Panc1 (cell line): ENCODE measurements around the gene SLC24A4. TPM values are rescaled to one million over a fixed set of nuclear protein-coding genes. Genes with fewer than 3 reads are reported as not detected.

ENCODE experiments used
- ATAC-seq: fragments of 200-7000 bp; cut with Tn5 transposase; 2 replicates; pipeline ENCODE4 v1.9.1; 2020; ENCODE audit warnings: mild to moderate bottlenecking, moderate library complexity
- BruUV-seq: library from RNA; stranded (reverse); fragments of 400-500 nt; replicated peaks from 2 replicates; lab custom pipeline; 2021; lab: Mats Ljungman, UMichigan
- CTCF ChIA-PET: fragments of 300-600 bp; sonication (Branson Sonifier 250); formaldehyde crosslinking; loops from one replicate; lab custom pipeline; 2022; ENCODE audit warnings: antibody characterized with exemption; lab: Charles Lee
- POLR2A ChIA-PET: fragments of 300-600 bp; sonication (Branson Sonifier 250); formaldehyde crosslinking; loops from one replicate; lab custom pipeline; 2022; ENCODE audit warnings: antibody characterized with exemption; lab: Charles Lee
- DNase-seq: peaks from one replicate; pipeline ENCODE4 v3.0.0-alpha.2; 2010; ENCODE audit warnings: low read depth, low spot score
- H3K27ac ChIP-seq: 2 replicates; pipeline ENCODE4 v1.5.1; 2011; ENCODE audit warnings: mild to moderate bottlenecking, low read length, inconsistent platforms
- H3K27me3 ChIP-seq: fragments of 200-500 bp; sonication (Bioruptor generic); 2 replicates; pipeline ENCODE4 v1.6.0; 2014; ENCODE audit warnings: low read length, inconsistent platforms; ENCODE audit not compliant: control insufficient read depth, insufficient read depth
- H3K36me3 ChIP-seq: fragments of 200-500 bp; sonication (Bioruptor generic); 2 replicates; pipeline ENCODE4 v1.5.1; 2014; ENCODE audit warnings: inconsistent platforms, mild to moderate bottlenecking, low read length, moderate library complexity; ENCODE audit not compliant: control insufficient read depth, insufficient read depth
- H3K4me1 ChIP-seq: 2 replicates; pipeline ENCODE4 v1.5.1; 2011; ENCODE audit warnings: inconsistent platforms, mild to moderate bottlenecking, low read length, moderate library complexity; ENCODE audit not compliant: control insufficient read depth, insufficient read depth
- H3K4me3 ChIP-seq, 2 experiments: 2 replicates each; pipeline ENCODE4 v1.5.1; 2011 to 2012; ENCODE audit warnings: low read depth in 2 of 2, low read length in 2 of 2, mild to moderate bottlenecking in 2 of 2, inconsistent platforms in 1 of 2, moderate library complexity in 1 of 2
- H3K9me3 ChIP-seq: fragments of 200-500 bp; sonication (Bioruptor generic); 2 replicates; pipeline ENCODE4 v1.5.1; 2014; ENCODE audit warnings: low read depth, mild to moderate bottlenecking, inconsistent platforms, low read length, moderate library complexity; ENCODE audit not compliant: control insufficient read depth, insufficient read depth
- CTCF ChIP-seq: fragments of 450-650 bp; IDR thresholded peaks from 2 replicates; pipeline ENCODE4 v1.5.1; 2017; ENCODE audit warnings: mild to moderate bottlenecking
- POLR2AphosphoS5 ChIP-seq: IDR thresholded peaks from 2 replicates; pipeline ENCODE4 v1.6.1; 2012; ENCODE audit warnings: mild to moderate bottlenecking, low read depth, low read length, moderate library complexity
- REST ChIP-seq, 2 experiments: IDR thresholded peaks; 2 replicates each; pipeline ENCODE4 v1.6.1; 2011 to 2012; ENCODE audit warnings: low read depth in 2 of 2, control low read depth in 1 of 2, low read length in 1 of 2, mild to moderate bottlenecking in 1 of 2, moderate library complexity in 1 of 2; ENCODE audit not compliant: insufficient read depth in 1 of 2
- SIN3A ChIP-seq: IDR thresholded peaks from 2 replicates; pipeline ENCODE4 v1.6.1; 2012; ENCODE audit warnings: low read depth, mild to moderate bottlenecking, low read length, moderate library complexity, borderline replicate concordance; ENCODE audit not compliant: insufficient read depth
- TCF7L2 ChIP-seq: IDR thresholded peaks from 2 replicates; pipeline ENCODE4 v1.6.1; 2011; ENCODE audit warnings: mild to moderate bottlenecking, low read depth, low read length, inconsistent platforms
- in situ Hi-C: cut with HindIII; loops from 2 replicates; pipeline ENCODE4 v1.10.0; 2016; ENCODE audit warnings: low sequenced_read_pairs, low pct_unique_long_range_greater_than_20kb
- intact Hi-C: fragments of 100-400 bp; cut with micrococcal nuclease; formaldehyde crosslinking; loops from one replicate; pipeline ENCODE4 v1.10.0; 2022; ENCODE audit not compliant: unreplicated experiment
- total RNA-seq: library from RNA; stranded (reverse); gene quantifications from one replicate; pipeline ENCODE4 v1.2.1, GENCODE V29; 2021; ENCODE audit not compliant: unreplicated experiment

The SLC24A4 gene
- total RNA-seq, 1 experiment from 2014 or later: not detected

- no TSS peak for BruUV-seq
- Histone ChIP-seq H3K4me1 (no peaks in the 10 kb centered on the region), H3K9me3 (no peaks in the 10 kb centered on the region), H3K4me3 (no peak overlapping the region), H3K36me3 (no peaks in the 10 kb centered on the region), H3K27me3 (no peaks in the 10 kb centered on the region), H3K27ac (no peak overlapping the region)
- in situ Hi-C loops: no loop called here
- DNase-seq: no peak
- POLR2A ChIA-PET: interaction anchor here (0.6 kb wide), 1 partner anchor 392 kb away, joined by 4 read pairs; no protein-coding TSS in a partner anchor
- CTCF ChIA-PET: interaction anchor here (0.7 kb wide), 1 partner anchor 176 kb away, joined by 4 read pairs; no protein-coding TSS in a partner anchor
- intact Hi-C loops: no loop called here
- no peak for ATAC-seq
- TF ChIP-seq TCF7L2: no peak
- TF ChIP-seq SIN3A: no peak
- TF ChIP-seq POLR2AphosphoS5: no peak
- no peak for TF ChIP-seq REST (IDR thresholded peaks at IDR 0.05; ENCODE audit: insufficient read depth in 1 of 2, low read depth in 2 of 2, low read length in 1 of 2)
- no peak for TF ChIP-seq CTCF
Observed at GRCh38 chr14:92489394-92490238, 166.7 kb downstream of the SLC24A4 start.

DNA sequence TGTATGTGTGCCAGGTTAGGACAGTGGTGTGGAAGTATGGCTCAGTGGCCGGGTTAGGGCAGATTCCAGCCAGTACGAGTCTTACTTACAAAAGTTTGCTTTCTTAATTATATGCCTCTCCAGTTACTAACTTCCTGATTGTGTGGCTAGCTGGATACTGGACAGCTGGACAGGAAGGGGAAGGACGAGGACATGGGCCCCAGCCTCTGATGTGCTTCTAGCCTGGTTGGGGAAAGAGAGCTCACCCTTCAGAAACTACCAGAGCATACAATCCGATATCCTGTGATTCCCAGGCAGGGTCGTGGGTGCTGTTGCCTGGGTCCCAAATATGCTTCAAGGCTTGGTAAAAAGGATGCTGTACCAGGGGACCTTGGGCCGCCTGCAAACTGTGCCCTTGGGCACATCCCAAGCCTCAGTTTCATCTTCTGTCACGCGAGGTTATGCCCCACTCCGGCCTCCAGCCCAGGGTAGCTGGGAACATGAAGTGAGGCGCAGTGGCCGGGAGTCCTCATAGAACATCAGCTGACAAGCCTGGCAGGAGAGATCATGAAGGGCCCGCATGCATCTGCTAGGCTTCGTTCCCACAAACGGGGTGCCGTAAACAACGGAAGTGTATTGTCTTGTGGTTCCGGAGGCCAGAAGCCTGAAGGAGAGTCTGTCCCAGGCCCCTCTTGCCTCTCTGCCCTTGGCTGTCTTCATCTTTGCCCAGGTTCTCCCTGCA is 167.4 kb downstream of the SLC24A4 start:
- Histone ChIP-seq H3K27me3 (no peaks in the 10 kb centered on the region), H3K27ac (no peak overlapping the region), H3K9me3 (no peaks in the 10 kb centered on the region), H3K4me1 (no peaks in the 10 kb centered on the region), H3K36me3 (no peaks in the 10 kb centered on the region), H3K4me3 (no peak overlapping the region)
- no peak for TF ChIP-seq CTCF
- TF ChIP-seq TCF7L2: no peak
- no peak for TF ChIP-seq POLR2AphosphoS5
- TF ChIP-seq SIN3A: no peak
- no peak for TF ChIP-seq REST (IDR thresholded peaks at IDR 0.05; ENCODE audit: insufficient read depth in 1 of 2, low read depth in 2 of 2, low read length in 1 of 2)
- CTCF ChIA-PET: interaction anchor here (0.7 kb wide), 1 partner anchor 176 kb away, joined by 4 read pairs; no protein-coding TSS in a partner anchor
- POLR2A ChIA-PET: interaction anchor here (0.6 kb wide), 1 partner anchor 393 kb away, joined by 4 read pairs; no protein-coding TSS in a partner anchor
- BruUV-seq: no TSS peak
- ATAC-seq: no peak
- intact Hi-C loops (no loop called here), in situ Hi-C loops (no loop called here)
- no peak for DNase-seq
